AML-193 (cell line): ENCODE results near the gene ATP2B2.
"Not testable (repeated sequence)": the region's sequence is repeated elsewhere in the genome, so short reads cannot be mapped to it uniquely, and the experiment has no call there.

ENCODE experiments used
- DNase-seq, 2 experiments: peaks; one replicate each; lab custom pipeline; 2025; lab: John Stamatoyannopoulos, UW

ATP2B2 gene

DNA sequence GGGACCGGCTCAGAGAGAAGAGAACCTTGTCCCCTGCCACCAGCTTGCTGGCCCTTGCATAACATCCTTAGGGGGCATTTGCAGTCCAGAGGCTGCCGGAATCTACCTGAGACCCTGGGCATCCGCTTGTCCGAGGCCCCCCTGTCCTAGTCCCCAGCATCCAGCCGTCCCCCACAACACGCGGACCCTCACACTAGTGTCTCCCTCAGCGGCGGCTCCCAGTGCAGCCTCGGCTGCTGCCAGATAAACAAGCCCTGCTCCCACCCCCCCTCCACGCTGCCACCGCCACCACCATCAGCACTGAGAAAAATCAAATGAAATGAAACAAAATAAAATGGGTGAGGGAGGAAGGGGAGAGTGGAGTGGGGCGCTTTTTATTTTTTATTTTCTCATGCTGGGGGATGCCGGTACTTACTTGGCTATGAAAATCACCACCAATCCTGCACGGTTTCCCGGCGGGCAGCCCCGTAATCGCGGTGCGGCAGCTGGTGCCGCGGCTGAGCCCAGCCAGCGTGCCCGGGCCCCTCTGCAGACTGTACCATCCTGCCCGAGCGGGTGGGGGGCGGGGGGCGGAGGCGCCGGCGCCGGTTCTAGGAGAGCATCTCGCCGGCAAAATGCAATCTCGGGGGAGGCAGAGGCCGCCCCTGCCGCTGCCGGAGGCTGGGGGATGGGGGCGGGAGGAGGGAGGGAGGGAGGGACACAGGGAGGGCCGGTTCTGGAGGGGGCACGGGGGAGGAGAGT, at the start of gene ATP2B2:
ATP2B2 (minus strand) TSS at position 537 of the 741 bp plus-strand sequence. CDS start 56,043 bp downstream, outside the sequence.
- DNase-seq = no peak

GRCh38 chr3:10554746-10555145, 49.4 kb upstream of the ATP2B2 start:
- no peak for DNase-seq

DNA sequence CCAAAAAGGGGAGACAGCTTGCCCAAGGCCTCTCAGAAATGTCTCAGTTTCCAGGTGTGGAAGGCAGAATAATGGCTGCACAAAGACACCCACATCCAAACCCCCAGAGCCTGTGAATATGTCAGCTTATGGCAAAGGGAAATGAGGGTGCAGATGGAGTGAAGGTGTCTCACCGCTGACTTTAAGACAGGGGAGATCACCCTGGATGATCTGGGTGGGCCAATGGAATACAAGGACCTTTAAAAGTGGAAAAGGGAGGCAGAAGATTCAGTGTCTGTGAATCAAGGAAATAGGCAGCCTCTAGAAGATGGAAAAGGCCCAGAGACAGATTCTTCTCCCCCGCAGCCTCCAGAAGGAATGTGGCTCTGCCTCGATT, 48.8 kb upstream of the ATP2B2 start:
- no peak for DNase-seq

- no peak for DNase-seq
Observed at GRCh38 chr3:10553591-10554235, 48.3 kb upstream of the ATP2B2 start.

GRCh38 chr3:10552631-10552943, 47.2 kb upstream of the ATP2B2 start:
- DNase-seq = no peak

DNA sequence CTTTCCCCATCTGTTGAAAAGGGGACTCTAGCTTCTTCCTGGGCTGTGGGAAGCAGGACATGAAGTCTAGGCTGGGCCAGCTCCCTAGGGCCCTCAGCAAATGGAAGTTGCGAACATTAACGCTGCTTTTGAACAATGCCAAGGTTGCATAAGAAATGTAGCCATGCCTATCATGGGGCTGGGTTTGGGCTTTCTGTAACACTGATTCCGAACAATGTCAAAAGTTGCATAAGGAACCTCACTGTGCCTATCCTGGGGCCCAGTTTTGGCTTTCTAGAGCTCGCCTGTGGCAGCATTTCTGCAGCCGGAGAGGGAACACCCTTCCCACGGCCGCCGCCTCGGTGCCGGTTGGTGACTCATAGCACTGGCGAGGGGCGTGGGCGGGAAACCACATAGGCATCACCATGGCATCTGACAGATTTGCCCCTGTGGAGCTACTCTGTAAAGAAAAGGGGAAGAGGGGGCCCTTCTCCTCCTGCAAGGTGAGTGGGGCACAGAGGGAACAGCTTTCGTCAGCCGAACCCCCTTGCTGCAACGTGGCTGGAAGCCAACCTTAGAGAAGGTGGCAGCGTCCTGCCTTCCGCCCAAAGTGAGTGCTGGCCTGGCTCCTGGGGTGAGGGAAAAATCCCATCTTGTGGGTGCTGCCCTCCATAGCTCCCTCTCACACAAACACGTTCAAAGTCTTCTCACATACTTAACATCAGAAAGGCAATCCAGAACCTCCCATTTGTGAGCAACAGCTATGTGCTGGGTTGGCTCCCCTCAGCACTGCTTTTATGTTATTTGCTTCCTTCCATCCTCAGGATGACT, 46.6 kb upstream of the ATP2B2 start:
- DNase-seq = peak; percentile 67 to 72

- DNase-seq = no peak
Observed at GRCh38 chr3:10551139-10551538, 45.8 kb upstream of the ATP2B2 start.

GRCh38 chr3:10550705-10551104, 45.3 kb upstream of the ATP2B2 start:
- no peak for DNase-seq

DNA sequence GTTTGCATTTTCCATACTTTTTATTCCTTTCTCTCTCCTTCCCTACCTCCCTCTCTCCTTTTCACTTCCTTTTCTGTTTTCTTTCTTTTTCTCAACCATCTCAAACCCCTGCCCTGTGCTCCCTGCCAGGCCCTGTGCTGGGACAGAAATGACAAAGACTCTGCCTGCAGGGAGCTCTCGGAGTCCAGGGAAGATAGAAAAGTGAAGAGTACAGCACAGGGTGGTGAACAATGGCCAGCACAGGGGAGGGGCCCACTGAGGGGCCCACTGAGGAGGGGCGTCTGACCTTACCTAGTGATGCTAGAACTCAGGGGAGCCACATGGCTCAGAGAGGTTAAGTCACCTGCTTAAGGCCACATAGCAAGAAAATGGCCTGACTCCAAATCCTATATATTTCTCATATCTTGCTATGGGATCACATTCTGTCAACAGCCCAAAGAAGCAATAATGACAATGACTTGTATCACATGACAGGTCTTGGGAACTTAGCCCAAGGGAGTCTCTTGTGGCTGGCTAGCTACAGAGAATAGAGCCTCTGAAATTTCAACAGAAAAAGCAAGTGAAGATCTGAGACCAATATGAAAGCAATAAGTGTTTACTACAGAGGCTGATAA, 44.3 kb upstream of the ATP2B2 start:
- DNase-seq = no peak

DNA sequence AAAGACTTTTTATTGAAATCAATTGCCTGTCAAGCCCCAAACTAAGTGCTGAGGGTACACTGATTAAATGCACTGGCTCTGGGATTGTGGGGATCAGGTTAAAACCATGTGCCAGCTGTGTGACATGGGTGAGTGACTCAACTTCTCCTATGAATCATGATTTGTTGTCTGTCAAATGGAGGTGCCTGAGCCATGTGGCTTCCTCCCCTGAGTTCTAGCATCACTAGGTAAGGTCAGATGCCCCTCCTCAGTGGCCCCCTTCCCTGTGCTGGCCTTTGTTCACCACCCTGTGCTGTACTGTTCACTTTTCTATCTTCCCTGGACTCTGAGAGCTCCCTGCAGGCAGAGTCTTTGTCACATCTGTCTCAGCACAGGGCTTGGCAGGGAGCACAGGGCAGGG, 43.6 kb upstream of the ATP2B2 start:
- DNase-seq = no peak

- DNase-seq = no peak
Observed at GRCh38 chr3:10547841-10548783, 42.7 kb upstream of the ATP2B2 start.

- DNase-seq = no peak
Observed at GRCh38 chr3:10547413-10547812, 42.0 kb upstream of the ATP2B2 start.

DNA sequence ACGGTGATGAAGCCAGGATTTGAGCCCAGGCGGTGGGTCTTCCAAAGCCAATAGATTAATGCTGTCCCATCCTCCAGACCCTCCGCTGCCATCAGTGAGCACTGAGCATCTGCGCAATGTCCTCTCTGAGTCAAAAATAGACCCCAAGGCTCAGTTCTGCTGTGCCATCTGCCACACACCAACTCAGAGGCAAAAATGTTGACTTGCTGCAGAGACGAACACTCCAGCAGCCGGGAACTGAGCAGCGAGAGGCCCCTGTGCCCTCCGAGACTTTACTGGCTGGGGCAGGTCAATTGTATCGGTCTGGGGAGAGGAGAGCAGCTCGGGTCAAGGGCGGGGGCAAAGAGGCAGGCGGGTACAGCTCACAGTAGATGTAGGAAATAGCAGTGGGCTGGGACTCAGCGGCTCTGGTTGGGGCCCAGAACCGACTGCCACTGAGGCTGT, 41.5 kb upstream of the ATP2B2 start:
- no peak for DNase-seq

DNA sequence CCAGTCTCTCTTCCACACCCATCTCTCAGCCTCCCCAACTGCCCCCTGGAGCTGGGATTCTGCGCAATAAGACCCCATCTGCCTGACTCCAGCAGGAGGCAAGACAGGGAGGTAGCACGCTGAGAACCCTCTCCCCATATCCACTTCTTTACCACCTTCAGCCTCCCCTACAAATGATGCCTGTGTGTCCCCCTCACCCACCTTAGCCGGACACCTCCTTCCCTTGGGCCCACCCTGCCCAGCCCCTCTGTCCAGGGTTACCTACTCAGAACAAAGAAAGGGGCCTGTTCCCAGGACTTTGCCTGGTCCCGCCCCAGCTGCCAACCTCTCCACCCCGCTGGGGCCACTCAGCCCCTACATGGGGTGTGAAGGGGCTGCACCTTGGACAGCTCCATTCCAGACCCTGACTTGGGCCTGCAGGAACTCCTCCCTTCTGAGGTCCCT, 40.8 kb upstream of the ATP2B2 start:
- DNase-seq = no peak

DNA sequence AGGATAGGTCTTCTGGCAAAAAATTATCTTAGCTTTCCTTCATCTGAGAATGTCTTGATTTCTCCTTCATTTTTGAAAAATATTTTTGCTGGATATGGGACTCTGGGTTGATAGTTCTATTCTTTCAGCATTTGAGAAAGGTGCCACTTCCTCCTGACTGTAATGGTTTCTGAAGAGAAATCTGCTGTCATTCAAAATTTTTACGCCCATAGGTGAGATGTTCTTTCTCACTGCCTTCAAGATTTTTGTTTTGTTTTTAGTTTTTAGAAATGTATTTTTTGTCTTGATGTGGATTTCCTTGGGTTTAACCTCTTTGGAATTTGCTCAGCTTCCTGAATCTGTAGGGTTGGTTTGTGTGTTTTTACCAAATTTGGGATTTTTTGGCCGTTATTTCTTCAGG, 37.1 kb upstream of the ATP2B2 start:
- DNase-seq = no peak

GRCh38 chr3:10540347-10540746, 35.0 kb upstream of the ATP2B2 start:
- DNase-seq = not testable (repeated sequence)

GRCh38 chr3:10534066-10534465, 28.7 kb upstream of the ATP2B2 start:
- no peak for DNase-seq

- DNase-seq = no peak
Observed at GRCh38 chr3:10533737-10534023, 28.3 kb upstream of the ATP2B2 start.

GRCh38 chr3:10532939-10533736, 27.8 kb upstream of the ATP2B2 start:
- DNase-seq = no peak

GRCh38 chr3:10531031-10531430, 25.6 kb upstream of the ATP2B2 start:
- no peak for DNase-seq

DNA sequence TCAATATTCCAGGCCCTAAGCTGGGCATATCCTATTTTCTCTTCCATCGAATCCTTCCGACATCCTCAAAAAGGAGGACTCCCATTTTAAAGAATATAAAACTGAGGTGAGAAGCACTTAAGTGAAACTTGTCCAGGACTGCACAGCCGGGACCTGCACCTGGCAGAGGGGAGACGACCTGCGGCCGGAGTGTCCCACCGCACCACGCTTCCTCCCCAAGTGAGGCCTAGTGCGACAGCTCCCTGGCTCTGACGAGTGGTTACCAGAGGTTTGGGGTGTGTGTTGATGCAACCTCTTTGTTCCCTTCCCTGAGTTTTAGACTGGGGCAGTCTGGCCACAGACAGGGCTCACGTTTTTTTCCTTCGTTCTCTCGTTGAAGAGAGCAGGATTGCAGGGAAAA, 24.9 kb upstream of the ATP2B2 start:
- DNase-seq = no peak
